GM19351 (cell line): ENCODE measurements around the gene BSX.

Source experiments
- ATAC-seq: cut with Tn5 transposase; IDR thresholded peaks from one replicate; pipeline ENCODE4 v1.9.1; 2021; ENCODE audit warnings: mild to moderate bottlenecking, moderate library complexity; ENCODE audit not compliant: unreplicated experiment

BSX gene

DNA sequence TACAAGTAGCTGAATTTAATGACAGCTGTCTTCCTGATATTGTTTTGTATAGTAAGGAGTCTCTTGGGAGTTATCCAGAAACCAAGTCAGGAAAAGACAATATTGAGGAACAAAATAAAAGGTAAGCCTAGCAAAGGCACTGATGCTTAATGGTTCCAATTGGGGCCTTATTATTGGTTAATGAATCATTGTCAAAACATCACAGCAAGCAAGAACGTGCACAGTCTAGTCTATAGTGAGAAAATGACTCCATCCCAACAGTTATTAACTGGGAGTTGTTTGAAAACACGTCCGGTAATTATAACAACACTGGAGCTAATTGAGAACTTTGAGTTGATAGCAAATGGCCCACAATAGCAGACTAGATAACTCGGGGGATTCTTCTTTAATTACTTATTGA, 17.7 kb downstream of the BSX start:
- no peak for ATAC-seq

DNA sequence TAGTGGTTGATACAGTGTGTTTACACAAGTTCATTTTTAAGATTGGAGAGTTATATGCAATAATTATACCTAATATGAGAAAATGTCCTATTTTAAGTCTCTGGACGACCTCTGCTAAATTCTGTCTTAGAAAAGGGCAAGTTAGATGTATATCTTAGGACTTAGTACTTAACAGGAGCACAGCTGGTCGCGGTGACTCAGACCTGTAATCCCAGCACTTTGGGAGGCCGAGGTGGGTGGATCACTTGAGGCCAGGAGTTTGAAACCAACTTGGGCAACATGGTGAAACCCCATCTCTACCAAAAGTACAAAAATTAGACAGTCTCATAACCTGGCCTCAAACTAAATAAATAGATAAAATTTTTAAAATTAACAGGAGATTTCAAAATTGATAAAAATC, 27.2 kb downstream of the BSX start:
- ATAC-seq = no peak

DNA sequence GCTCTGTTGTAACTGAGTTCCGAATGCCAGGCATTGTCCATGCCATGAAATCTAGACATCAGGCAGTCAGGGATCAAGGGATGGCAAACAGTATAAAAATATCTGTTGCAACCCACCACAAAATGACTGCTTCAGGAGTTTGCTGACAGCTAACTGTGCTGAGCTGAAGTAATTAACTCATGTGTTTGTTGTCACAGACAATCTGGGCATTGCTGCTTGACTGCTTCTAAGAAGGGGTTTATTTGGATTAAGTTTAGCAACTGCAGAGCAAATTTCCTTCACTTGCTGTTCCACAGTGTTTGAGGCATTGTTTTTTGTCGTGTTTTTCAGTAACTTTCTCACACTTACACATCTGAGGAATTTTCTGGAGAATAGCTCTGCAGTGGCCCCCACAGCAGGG, 30.4 kb downstream of the BSX start:
- no peak for ATAC-seq

DNA sequence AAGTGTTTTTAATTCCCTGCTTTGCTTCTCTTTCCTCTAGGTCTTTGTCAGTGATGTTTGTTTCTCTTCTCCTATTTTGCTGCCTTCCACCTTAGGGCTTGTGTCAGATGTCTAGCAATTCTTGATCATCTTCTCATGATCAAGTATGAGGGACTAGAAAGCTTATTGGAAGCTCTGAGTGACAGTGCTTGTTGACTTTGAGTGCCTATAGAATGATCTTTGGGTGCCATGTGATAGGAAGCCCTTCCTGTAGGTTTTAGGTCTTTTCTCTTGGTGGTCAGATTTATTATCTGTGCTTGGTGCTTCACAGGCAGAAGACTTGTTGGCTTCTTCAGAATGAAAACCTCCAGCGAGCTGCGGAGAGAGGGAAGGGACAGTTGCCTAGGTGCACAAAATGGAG, 43.1 kb downstream of the BSX start:
- no peak for ATAC-seq

DNA sequence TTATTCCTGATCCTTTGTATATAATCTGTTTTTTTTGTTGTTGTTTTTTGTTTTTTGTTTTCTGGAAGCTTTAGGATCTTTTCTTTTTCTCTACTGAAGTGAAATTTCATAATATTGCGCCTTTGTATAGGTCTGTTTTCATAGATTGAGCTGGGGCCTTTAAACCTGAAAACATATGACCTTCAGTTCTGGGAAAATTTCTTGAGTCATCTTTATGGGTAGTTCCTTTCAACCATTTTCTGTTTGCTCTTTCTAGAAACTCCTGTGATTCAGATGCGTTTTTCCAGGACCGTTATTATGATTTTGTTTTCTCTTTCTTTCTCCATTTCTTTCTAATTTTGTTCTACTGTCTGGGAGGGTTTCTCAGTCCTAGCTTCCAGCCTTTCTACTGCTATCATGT, 43.7 kb downstream of the BSX start:
- ATAC-seq = no peak

GRCh38 chr11:122933416-122933815, 48.2 kb downstream of the BSX start:
- no peak for ATAC-seq

GRCh38 chr11:122931510-122931909, 50.1 kb downstream of the BSX start:
- ATAC-seq = no peak
